LNCaP clone FGC (cell line): Measurements from ENCODE around the gene NANS.

Source experiments
- DNase-seq: peaks from one replicate; pipeline ENCODE4 v3.0.0-alpha.2; 2011; ENCODE audit warnings: low read depth
- H3K4me3 ChIP-seq: 2 replicates; pipeline ENCODE4 v1.5.1; 2011; ENCODE audit warnings: mild to moderate bottlenecking, low read depth, low read length, control low read depth
- TF ChIP-seq, protein P1 (sequence below): IDR thresholded peaks from 2 replicates; pipeline ENCODE4 v1.5.1; 2012; ENCODE audit warnings: mild to moderate bottlenecking; ENCODE audit not compliant: control insufficient read depth, insufficient read depth; ENCODE audit errors: extremely low read depth

NANS gene

DNA sequence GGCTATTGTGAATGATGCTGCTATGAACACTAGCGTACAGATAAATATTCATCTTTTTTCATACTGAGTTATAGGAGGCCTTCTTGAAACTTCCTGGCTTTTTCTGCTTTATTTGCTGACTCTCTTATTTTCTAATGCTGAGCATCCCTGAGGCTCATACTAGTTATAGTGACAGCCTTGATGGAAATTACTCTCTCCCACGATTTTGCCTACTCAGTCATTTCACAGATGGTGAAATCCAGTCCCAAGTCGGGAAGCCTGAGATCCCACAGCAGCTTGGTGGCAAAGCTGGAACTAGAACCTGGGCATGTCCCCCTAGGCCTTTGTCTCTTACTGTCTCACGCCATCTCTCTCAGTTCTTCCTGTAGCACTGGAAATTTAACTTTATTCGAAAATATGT lies 22.4 kb downstream of the NANS start:
- H3K4me3 ChIP-seq, result no peak overlapping the region
- TF ChIP-seq, protein P1, sequence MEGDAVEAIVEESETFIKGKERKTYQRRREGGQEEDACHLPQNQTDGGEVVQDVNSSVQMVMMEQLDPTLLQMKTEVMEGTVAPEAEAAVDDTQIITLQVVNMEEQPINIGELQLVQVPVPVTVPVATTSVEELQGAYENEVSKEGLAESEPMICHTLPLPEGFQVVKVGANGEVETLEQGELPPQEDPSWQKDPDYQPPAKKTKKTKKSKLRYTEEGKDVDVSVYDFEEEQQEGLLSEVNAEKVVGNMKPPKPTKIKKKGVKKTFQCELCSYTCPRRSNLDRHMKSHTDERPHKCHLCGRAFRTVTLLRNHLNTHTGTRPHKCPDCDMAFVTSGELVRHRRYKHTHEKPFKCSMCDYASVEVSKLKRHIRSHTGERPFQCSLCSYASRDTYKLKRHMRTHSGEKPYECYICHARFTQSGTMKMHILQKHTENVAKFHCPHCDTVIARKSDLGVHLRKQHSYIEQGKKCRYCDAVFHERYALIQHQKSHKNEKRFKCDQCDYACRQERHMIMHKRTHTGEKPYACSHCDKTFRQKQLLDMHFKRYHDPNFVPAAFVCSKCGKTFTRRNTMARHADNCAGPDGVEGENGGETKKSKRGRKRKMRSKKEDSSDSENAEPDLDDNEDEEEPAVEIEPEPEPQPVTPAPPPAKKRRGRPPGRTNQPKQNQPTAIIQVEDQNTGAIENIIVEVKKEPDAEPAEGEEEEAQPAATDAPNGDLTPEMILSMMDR, result no peak
- DNase-seq, result no peak

DNA sequence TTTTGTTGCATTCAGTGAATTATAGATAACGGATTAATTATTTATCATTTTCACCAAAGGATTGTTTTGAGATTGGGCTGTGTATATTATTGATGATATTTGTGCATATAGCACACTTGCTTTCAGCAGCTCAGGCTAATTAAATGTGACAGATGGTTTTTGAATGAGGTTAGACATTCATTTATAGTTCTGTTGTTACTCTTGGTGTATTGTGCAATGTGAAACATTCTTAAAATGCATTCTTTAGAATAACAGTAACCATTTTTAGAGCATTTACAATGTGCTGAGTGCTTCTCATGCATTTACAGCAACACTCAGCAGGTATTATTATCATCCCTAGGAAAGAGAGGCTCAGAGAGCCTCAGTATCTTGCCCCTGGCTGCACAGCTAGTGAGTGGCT lies 23.8 kb downstream of the NANS start:
- TF ChIP-seq, protein P1, result no peak
- no peak for DNase-seq

DNA sequence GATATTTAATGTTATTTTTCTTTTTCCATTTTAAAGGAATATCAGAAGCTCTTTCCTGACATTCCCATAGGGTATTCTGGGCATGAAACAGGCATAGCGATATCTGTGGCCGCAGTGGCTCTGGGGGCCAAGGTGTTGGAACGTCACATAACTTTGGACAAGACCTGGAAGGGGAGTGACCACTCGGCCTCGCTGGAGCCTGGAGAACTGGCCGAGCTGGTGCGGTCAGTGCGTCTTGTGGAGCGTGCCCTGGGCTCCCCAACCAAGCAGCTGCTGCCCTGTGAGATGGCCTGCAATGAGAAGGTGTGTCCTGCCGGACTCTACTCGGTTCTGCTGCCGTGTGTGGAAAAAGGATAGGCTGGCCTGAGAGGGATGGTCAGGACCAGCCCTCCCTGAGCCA lies 24.2 kb downstream of the NANS start:
- H3K4me3 ChIP-seq, result no peak overlapping the region
- no peak for DNase-seq
- TF ChIP-seq, protein P1, result no peak

More for the DNA sequence above, 23.8 kb downstream of the NANS start:
- no peak overlapping the region for H3K4me3 ChIP-seq

DNA sequence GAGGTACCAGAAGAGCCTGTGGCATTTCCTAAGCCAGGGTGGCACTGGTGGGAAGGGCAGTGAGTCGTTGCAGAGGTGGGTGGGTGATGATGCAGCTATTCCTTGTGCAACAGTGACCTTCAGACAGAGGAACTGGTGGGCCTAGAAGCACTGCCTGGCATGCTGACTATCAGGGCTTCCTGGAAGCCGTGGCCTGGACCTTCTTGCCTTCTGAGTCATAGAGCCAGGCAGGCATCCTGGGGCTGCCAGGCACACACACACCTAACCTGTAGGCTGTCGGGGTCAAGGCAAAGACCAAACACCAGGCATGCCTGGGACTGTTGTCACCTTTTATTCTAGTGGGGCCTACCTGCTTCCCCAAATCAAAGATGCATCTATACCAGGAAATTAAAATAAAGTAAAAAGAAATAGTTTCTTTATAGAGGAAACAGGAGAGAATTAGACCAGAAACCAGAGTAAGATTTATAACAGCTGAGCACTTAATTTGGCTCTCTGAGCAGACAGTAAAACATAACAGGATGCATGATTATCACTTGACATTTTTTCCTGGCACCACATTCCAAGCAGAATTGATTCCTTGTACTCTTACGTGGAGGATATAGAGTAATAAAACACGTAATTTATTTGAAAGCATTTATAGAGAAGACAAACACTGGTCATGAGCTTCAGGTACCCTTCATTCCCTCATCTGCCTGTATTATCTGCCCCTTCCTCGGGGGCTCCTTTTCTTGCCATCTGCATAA lies 25.1 kb downstream of the NANS start:
- no peak for DNase-seq
- H3K4me3 ChIP-seq, result no peak overlapping the region
- TF ChIP-seq, protein P1, result no peak

DNA sequence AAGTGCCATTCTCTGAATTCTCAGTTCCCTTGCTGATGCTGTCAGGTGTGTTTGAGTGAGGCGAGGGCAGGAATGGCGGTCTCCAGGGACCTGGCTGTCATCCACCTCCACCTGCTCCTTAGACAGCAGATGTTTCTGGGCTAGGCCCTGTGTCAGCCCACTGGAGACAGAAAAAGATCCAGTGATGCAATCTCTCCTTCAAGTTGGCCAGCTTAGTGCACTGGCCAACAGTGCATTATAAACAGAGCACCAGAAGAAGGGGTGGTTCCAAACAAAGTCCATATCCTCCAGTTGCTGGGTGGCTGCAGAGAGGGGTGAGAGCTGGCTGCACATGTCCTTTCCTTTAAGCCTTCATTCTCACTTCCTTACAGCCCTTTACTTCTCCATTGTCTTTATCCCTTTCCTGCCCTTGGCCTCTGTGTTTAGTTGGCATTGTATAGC lies 26.5 kb downstream of the NANS start:
- TF ChIP-seq, protein P1, result no peak

DNA sequence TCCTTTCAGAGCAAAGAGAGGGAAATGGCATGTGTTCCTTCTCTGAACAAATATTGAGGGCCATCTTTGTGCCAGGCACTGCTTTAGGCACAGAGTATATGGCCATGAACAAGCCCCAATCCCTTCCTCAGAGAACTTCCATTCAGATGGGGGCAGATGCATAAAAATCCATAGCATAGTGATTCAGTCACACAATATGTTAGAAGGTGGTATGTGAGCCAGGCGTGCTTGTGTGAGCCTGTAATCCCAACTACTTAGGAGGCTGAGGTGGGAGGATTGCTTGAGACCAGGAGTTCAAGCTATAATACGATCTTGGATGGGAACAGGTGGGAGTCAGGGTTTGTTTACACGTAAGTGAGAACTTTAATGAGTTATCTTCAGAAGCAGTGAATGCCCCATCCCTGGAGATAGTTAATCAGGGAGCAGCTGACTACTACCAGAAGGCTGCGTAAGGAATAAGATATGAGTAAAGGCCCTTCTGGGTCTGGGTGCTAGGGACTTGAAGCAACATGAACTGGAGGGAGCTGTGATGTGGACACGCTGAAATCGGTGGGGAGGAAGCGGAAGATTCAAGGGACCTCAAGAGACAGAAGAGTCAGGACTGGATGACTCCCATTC lies 27.1 kb downstream of the NANS start:
- no peak overlapping the region for H3K4me3 ChIP-seq
- TF ChIP-seq, protein P1, result no peak
- DNase-seq, result no peak

More for the DNA sequence above, 26.5 kb downstream of the NANS start:
- no peak overlapping the region for H3K4me3 ChIP-seq
- no peak for DNase-seq

DNA sequence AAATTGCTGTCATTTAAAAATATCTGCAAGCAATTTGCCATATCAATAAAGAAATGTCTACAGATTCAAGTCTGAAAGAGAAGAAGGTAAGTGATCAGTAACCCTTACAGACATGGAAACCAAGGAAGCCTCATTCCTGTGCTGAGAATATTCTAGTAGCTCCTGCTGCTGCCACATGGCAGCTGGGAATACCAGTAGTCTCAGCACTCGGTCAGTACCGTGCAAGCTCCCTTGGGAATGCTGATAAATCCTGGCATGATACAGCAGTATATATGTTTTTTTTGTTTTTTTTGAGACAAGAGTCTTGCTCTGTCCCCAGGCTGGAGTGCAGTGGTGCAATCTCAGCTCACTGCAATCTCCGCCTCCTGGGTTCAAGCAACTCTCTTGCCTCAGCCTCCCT lies 27.9 kb downstream of the NANS start:
- TF ChIP-seq, protein P1, result no peak
- no peak for DNase-seq
- H3K4me3 ChIP-seq, result no peak overlapping the region
